Large intestine (tissue), 3 donors: ENCODE measurements around the gene SUDS3. TPM values are rescaled to one million over a fixed set of nuclear protein-coding genes. Genes with fewer than 3 reads are reported as not detected.

Experiments used
- DNase-seq, 2 donors: peaks; one replicate each; pipeline versions ENCODE4 v3.0.0 to v3.0.0-alpha.2; 2013
- H3K27ac ChIP-seq: one replicate; pipeline ENCODE4 v1.5.1; 2013; ENCODE audit warnings: low read length
- H3K27me3 ChIP-seq: 2 replicates; pipeline ENCODE4 v1.6.1; 2013; ENCODE audit warnings: low read length; ENCODE audit not compliant: control insufficient read depth, insufficient read depth
- H3K36me3 ChIP-seq: 2 replicates; pipeline ENCODE4 v1.6.1; 2013; ENCODE audit warnings: low read length; ENCODE audit not compliant: control insufficient read depth, insufficient read depth
- H3K4me1 ChIP-seq: one replicate; pipeline ENCODE4 v1.6.1; 2013; ENCODE audit warnings: low read length; ENCODE audit not compliant: control insufficient read depth, insufficient read depth
- H3K4me3 ChIP-seq: one replicate; pipeline ENCODE4 v1.5.1; 2013; ENCODE audit warnings: low read length
- H3K9me3 ChIP-seq: one replicate; pipeline ENCODE4 v1.6.1; 2013; ENCODE audit warnings: mild to moderate bottlenecking, low read depth, low read length, moderate library complexity; ENCODE audit not compliant: control insufficient read depth
- WGBS: methylation state at CpG from one replicate; pipeline ENCODE4 v1.1.5; 2013; ENCODE audit warnings: low lambda C conversion rate; ENCODE audit not compliant: insufficient coverage; 5-methylcytosine and 5-hydroxymethylcytosine counted together
- polyA plus RNA-seq: library from polyadenylated mRNA; unstranded; fragments of 120-200 nt; gene quantifications from one replicate; pipeline ENCODE4 v1.2.1, GENCODE V29; 2013

The SUDS3 gene
- polyA plus RNA-seq, 1 donor = 31.8 TPM

GRCh38 chr12:118371321-118372282, 4.8 kb upstream of the SUDS3 start:
- no CpG with 5 or more reads among the region's 60 CpGs for WGBS
- Histone ChIP-seq H3K9me3 (peaks cover 3% of the 10 kb centered on the region), H3K27me3 (no peaks in the 10 kb centered on the region), H3K36me3 (no peaks in the 10 kb centered on the region), H3K27ac (peak overlapping the region; percentile 6), H3K4me1 (peaks cover 11% of the 10 kb centered on the region), H3K4me3 (peak overlapping the region; percentile 98)
- DNase-seq = peak in 1 of 2 donors; percentile 29

DNA sequence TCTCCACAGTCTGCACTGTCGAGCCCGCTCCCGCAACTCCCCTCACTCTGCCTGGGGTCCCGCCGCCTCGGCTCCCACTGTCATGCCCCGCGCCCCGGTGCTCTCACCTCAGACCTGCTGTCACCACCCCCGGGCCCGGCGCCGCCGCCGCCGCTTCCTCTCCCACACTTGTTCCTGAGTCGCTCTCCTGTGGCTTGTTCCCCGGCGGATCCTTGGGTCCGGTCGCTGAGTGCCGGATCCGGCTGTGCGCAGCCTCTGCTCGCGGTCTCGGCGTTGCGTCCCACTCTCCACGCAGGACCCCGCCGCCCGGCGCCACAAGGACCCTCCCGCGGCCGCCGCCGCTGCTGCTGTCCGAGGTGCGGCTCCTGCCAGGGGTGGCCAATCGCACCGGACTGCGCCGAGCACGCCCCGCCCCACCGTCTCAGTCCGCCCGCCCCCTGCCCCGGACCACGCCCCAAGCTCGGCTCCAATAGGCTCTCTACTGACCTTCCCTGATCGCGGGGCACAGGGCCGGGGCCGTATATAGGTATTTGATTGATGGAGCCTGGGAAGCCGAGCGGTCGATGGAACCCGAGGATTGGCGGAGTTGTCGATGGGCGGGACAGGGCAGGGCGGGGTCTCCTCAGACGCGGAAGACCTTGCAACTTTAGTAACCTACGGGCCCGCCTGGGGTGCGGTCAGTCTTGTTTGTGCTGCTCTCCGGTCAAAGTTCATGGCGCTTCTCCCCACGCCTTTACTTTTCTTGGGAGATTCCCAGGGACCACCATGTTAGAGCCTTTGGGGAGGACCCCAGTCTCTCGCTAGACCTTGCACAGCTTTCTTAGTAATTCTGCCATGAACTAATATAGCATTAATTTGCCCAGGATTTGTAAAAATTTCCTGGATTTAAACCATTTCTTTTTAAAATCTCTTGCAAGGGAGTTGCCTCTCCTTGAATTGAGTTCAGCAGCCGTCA, 3.5 kb upstream of the SUDS3 start, which contains the start of gene TAOK3:
TSS of gene TAOK3 (minus strand) at position 367 of the 955 bp plus-strand sequence. CDS start 117,340 bp downstream, outside the sequence.
- Histone ChIP-seq H3K27me3 (no peaks in the 10 kb centered on the region), H3K4me3 (peak within 1 kb of the TSS; percentile 98), H3K9me3 (peaks cover 3% of the 10 kb centered on the region), H3K4me1 (peaks cover 11% of the 10 kb centered on the region), H3K36me3 (no peaks in the 10 kb centered on the region), H3K27ac (peak within 1 kb of the TSS; percentile 88)
- no CpG with 5 or more reads among the region's 75 CpGs for WGBS
- peak; percentile 99 for DNase-seq

DNA sequence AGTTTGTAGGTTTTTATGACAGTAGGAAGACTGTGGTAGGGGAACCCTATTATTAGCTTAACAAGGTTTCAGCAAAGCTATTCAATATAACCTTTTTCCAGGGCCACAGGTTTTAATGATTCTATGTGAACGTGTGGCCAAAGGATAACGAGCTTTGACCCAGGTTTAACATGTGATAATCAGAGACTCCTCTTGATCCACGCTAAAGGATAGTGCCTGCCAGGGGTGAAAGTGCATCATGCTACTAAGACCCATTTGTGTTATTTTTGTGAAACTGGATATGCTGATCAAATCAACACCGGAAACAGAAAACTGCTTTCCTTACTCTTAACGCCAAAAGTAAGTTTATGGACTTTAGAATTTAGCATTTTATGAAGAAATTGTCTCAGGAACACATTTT, 2.7 kb upstream of the SUDS3 start:
- WGBS = 54% methylated on average over 2 of the region's 5 CpGs
- Histone ChIP-seq H3K27me3 (no peaks in the 10 kb centered on the region), H3K27ac (peak overlapping the region; percentile 88), H3K9me3 (peaks cover 3% of the 10 kb centered on the region), H3K4me3 (peak overlapping the region; percentile 55), H3K4me1 (peaks cover 11% of the 10 kb centered on the region), H3K36me3 (no peaks in the 10 kb centered on the region)
- DNase-seq = peak; percentile 54 to 81

GRCh38 chr12:118374126-118374725, 2.1 kb upstream of the SUDS3 start:
- H3K4me3 ChIP-seq = no peak overlapping the region
- H3K36me3 ChIP-seq = no peaks in the 10 kb centered on the region
- no peaks in the 10 kb centered on the region for H3K27me3 ChIP-seq
- peaks cover 3% of the 10 kb centered on the region for H3K9me3 ChIP-seq
- no peak for DNase-seq
- 92% methylated on average over 6 of the region's 14 CpGs for WGBS
- peak overlapping the region; percentile 88 for H3K27ac ChIP-seq
- peaks cover 11% of the 10 kb centered on the region for H3K4me1 ChIP-seq

DNA sequence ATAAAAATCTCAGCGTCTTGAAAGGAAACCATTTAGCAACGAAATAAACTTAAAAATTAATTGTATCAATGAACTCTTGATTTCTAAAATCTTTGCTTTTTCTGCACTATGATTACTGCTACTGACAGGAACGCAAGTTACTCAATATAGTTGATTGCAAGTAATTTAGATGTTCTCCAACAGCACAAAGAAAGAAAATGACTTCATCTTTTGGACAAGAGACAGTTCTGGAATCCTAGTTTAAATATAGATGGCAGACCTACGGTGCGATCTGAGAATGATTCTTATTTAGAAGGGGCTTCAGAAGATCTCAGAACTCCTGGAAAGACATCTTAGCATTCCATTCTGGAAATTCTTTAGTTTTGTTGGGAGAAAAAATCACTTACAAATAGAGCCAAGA, 1.4 kb upstream of the SUDS3 start:
- peaks cover 3% of the 10 kb centered on the region for H3K9me3 ChIP-seq
- WGBS = 100% methylated on average over 1 of the region's 5 CpGs
- H3K27me3 ChIP-seq = no peaks in the 10 kb centered on the region
- H3K27ac ChIP-seq = no peak overlapping the region
- peaks cover 7% of the 10 kb centered on the region for H3K36me3 ChIP-seq
- no peak overlapping the region for H3K4me3 ChIP-seq
- H3K4me1 ChIP-seq = peaks cover 11% of the 10 kb centered on the region
- DNase-seq = no peak

GRCh38 chr12:118375348-118375747, 1.0 kb upstream of the SUDS3 start:
- peaks cover 3% of the 10 kb centered on the region for H3K9me3 ChIP-seq
- WGBS = 98% methylated on average over 4 of the region's 10 CpGs
- H3K4me1 ChIP-seq = peaks cover 11% of the 10 kb centered on the region
- peaks cover 11% of the 10 kb centered on the region for H3K36me3 ChIP-seq
- no peak overlapping the region for H3K4me3 ChIP-seq
- H3K27me3 ChIP-seq = no peaks in the 10 kb centered on the region
- DNase-seq = no peak
- H3K27ac ChIP-seq = no peak overlapping the region

- Histone ChIP-seq H3K9me3 (no peaks in the 10 kb centered on the region), H3K36me3 (peaks cover 24% of the 10 kb centered on the region), H3K27ac (no peak overlapping the region), H3K4me1 (peaks cover 11% of the 10 kb centered on the region), H3K27me3 (no peaks in the 10 kb centered on the region), H3K4me3 (peak overlapping the region; percentile 75)
- WGBS = 0% methylated on average over 1 of the region's 22 CpGs
- peak in 1 of 2 donors; percentile 20 for DNase-seq
Measured at GRCh38 chr12:118377021-118377883, 897 bp downstream of the SUDS3 start.

DNA sequence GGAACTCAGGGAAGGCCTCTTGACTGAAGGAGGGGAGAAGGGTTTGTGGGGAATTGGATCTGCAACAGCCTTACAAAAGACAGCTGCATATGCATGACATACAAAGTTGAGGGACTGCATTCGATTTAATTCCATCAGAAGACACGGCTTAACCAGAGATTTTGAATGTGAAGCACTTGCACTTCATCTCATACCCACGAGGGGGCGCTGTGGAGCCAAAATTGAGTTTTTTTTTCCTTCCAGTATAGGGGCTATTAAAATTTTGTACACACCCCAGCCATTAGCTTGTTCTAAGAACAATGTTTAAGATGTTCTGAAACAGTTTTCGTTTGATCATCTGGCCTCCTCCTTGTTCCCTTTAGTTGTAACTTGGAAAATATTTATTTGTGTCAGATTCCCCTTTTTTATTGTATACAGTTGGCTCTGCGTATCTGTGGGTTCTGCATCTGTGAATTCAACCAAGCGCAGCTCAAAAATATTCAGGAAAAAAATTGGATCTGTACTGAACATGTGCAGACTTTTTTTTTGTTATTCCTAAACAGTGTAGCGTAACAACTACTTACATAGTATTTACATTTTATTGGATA, 1.6 kb downstream of the SUDS3 start:
- Histone ChIP-seq H3K36me3 (peaks cover 27% of the 10 kb centered on the region), H3K27ac (no peak overlapping the region), H3K27me3 (no peaks in the 10 kb centered on the region), H3K4me3 (peak overlapping the region; percentile 75), H3K4me1 (peaks cover 11% of the 10 kb centered on the region), H3K9me3 (no peaks in the 10 kb centered on the region)
- 33% methylated on average over 3 of the region's 8 CpGs for WGBS
- peak in 1 of 2 donors; percentile 53 for DNase-seq

DNA sequence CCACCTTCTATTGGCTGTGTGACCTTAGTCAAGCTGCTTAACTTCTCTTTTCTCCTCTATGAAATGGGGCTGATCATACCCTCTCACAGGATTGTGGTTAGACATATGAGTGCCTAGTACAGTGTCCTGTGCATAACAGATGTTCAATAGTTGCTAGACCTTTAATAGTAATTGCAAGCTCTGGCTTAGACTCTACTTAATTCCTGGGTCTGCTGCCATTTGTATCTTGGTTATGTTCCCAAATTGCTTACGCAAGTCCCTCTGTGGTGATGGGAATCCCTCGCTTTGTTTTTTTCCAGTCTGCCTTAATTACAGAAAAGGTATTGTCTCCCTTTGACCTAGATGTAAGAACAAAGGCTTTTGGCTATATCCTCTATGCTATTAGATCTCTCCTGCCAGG, 15.1 kb downstream of the SUDS3 start:
- no CpG with 5 or more reads among the region's 2 CpGs for WGBS
- H3K9me3 ChIP-seq = no peaks in the 10 kb centered on the region
- H3K27me3 ChIP-seq = no peaks in the 10 kb centered on the region
- no peak overlapping the region for H3K27ac ChIP-seq
- H3K36me3 ChIP-seq = peaks cover 77% of the 10 kb centered on the region
- DNase-seq = no peak
- no peaks in the 10 kb centered on the region for H3K4me1 ChIP-seq
- no peak overlapping the region for H3K4me3 ChIP-seq
